K562 (cell line): ENCODE data around the gene SRC. TPM values are rescaled to one million over a fixed set of nuclear protein-coding genes. Genes with fewer than 3 reads are reported as not detected.

Experiments
- ATAC-seq: fragments of 200-7000 bp; cut with Tn5 transposase; 3 replicates; pipeline ENCODE4 v1.9.1; 2020; ENCODE audit warnings: moderate library complexity
- BruUV-seq: library from RNA; stranded (reverse); fragments of 400-500 nt; replicated peaks from 2 replicates; lab custom pipeline; 2021; lab: Mats Ljungman, UMichigan
- CTCF ChIA-PET: fragments of 300-600 bp; formaldehyde crosslinking; extraction: SDS; loops from one replicate; lab custom pipeline; 2021; ENCODE audit warnings: low intra/inter-chr PET ratio; lab: Yijun Ruan, JAX
- POLR2A ChIA-PET: fragments of 300-600, 350-650 bp; sonication (Branson Sonifier 250); formaldehyde crosslinking; extraction: SDS; loops from one replicate; lab custom pipeline; 2021; ENCODE audit warnings: antibody characterized with exemption, inconsistent platforms; lab: Yijun Ruan, JAX
- DNase-seq, 4 experiments: peaks; one replicate each; pipeline versions ENCODE4 v3.0.0 to v3.0.0-alpha.2; 2011 to 2018; ENCODE audit warnings: low spot score in 3 of 4, mixed read lengths in 3 of 4; ENCODE audit errors: extremely low read depth in 1 of 4
- FAIRE-seq: peaks from 2 replicates; lab custom pipeline; 2011; peaks lifted over from hg19 to GRCh38; lab: Jason Lieb, UNC
- H2AFZ ChIP-seq: 2 replicates; pipeline ENCODE4 v1.6.0; 2011; ENCODE audit warnings: low read depth, low read length, control low read depth, inconsistent platforms
- H3K27ac ChIP-seq: fragments of 200-600 bp; 3 replicates; pipeline ENCODE4 v1.8.0; 2011; ENCODE audit warnings: low read depth, mild to moderate bottlenecking, control low read depth, inconsistent platforms, low read length, moderate library complexity, mixed read lengths; ENCODE audit errors: extremely low read depth
- H3K27me3 ChIP-seq, 2 experiments: fragments of 300-600 bp in 1 of 2; 2 replicates in 1 of 2; 3 replicates in 1 of 2; pipeline versions ENCODE4 v1.6.0 to v1.8.0; 2011; ENCODE audit warnings: inconsistent platforms in 2 of 2, low read length in 2 of 2, mild to moderate bottlenecking in 1 of 2, mixed read lengths in 1 of 2, moderate library complexity in 1 of 2; ENCODE audit not compliant: control insufficient read depth in 2 of 2, insufficient read depth in 2 of 2
- H3K36me3 ChIP-seq: fragments of 300-600 bp; 3 replicates; pipeline ENCODE4 v1.8.0; 2011; ENCODE audit warnings: mild to moderate bottlenecking, low read length, inconsistent platforms; ENCODE audit not compliant: control insufficient read depth, insufficient read depth
- H3K4me1 ChIP-seq, 2 experiments: fragments of 200-600 bp in 1 of 2; replicated peaks in 1 of 2; 2 replicates in 1 of 2; 3 replicates in 1 of 2; pipeline versions ENCODE4 v1.5.1 to v1.8.0; 2011; ENCODE audit warnings: inconsistent platforms in 2 of 2, low read length in 2 of 2, mild to moderate bottlenecking in 1 of 2, mixed read lengths in 1 of 2, moderate library complexity in 1 of 2; ENCODE audit not compliant: control insufficient read depth in 2 of 2, insufficient read depth in 2 of 2
- H3K4me2 ChIP-seq: 2 replicates; pipeline ENCODE4 v1.6.1; 2011; ENCODE audit warnings: low read length, control low read depth, inconsistent platforms, mixed read lengths; ENCODE audit not compliant: insufficient read depth
- H3K4me3 ChIP-seq: fragments of 200-600 bp; sonication (generic), shearing (Covaris generic); 2 replicates; pipeline ENCODE4 v1.5.1; 2016; ENCODE audit warnings: control low read depth, inconsistent platforms
- H3K79me2 ChIP-seq: fragments of 200-600 bp; 3 replicates; pipeline ENCODE4 v1.8.0; 2011; ENCODE audit warnings: low read length, inconsistent platforms; ENCODE audit not compliant: control insufficient read depth, insufficient read depth
- H3K9ac ChIP-seq, 2 experiments: 2 replicates each; pipeline versions ENCODE4 v1.6.0 to v1.6.1; 2011; ENCODE audit warnings: low read depth in 2 of 2, low read length in 2 of 2, control low read depth in 1 of 2, inconsistent platforms in 1 of 2, mild to moderate bottlenecking in 1 of 2, mixed read lengths in 1 of 2; ENCODE audit not compliant: insufficient read depth in 1 of 2
- H3K9me1 ChIP-seq: one replicate; pipeline ENCODE4 v1.6.0; 2011; ENCODE audit warnings: inconsistent platforms, mild to moderate bottlenecking, low read length, moderate library complexity; ENCODE audit not compliant: control insufficient read depth, insufficient read depth
- H3K9me3 ChIP-seq: replicated peaks from 2 replicates; pipeline ENCODE4 v1.5.1; 2011; ENCODE audit warnings: low read depth, low read length, inconsistent platforms; ENCODE audit not compliant: control insufficient read depth, insufficient read depth
- H4K20me1 ChIP-seq: replicated peaks from 2 replicates; pipeline ENCODE4 v1.6.1; 2011; ENCODE audit warnings: low read length, inconsistent platforms, mixed read lengths; ENCODE audit not compliant: control insufficient read depth, insufficient read depth
- BRD4 ChIP-seq: fragments of 200-600 bp; sonication (generic); IDR thresholded peaks from 2 replicates; pipeline ENCODE4 v1.6.1; 2017; ENCODE audit warnings: inconsistent platforms
- ETV1 ChIP-seq: fragments of 450-650 bp; conservative IDR thresholded peaks from 2 replicates; pipeline ENCODE4 v1.6.1; 2016; ENCODE audit warnings: missing genetic modification characterization, control low read depth, low read depth, missing compliant biosample characterization
- FOXJ2 ChIP-seq: fragments of 200-800 bp; sonication (Bioruptor generic); IDR thresholded peaks from 2 replicates; pipeline ENCODE4 v1.6.1; 2016; ENCODE audit warnings: missing genetic modification characterization, missing compliant biosample characterization
- HDAC3 ChIP-seq: fragments of 450-650 bp; IDR thresholded peaks from 2 replicates; pipeline ENCODE4 v1.6.1; 2018; ENCODE audit warnings: borderline replicate concordance, mild to moderate bottlenecking, moderate library complexity; ENCODE audit not compliant: partially characterized antibody
- HDGF ChIP-seq: fragments of 450-650 bp; IDR thresholded peaks from 2 replicates; pipeline ENCODE4 v1.6.1; 2016
- MCM5 ChIP-seq: fragments of 450-650 bp; IDR thresholded peaks from 2 replicates; pipeline ENCODE4 v1.6.1; 2016; ENCODE audit warnings: low read depth
- MTA2 ChIP-seq: fragments of 450-650 bp; IDR thresholded peaks from 2 replicates; pipeline ENCODE4 v1.6.1; 2016; ENCODE audit warnings: low read depth
- POLR3G ChIP-seq: IDR thresholded peaks from 2 replicates; pipeline ENCODE4 v1.6.1; 2011; ENCODE audit not compliant: insufficient read length, insufficient replicate concordance; ENCODE audit errors: extremely low read depth
- RNF2 ChIP-seq: sonication (generic); IDR thresholded peaks from 2 replicates; pipeline ENCODE4 v1.6.1; 2016
- TFAP4 ChIP-seq: sonication (generic); formaldehyde crosslinking; IDR thresholded peaks from 2 replicates; pipeline ENCODE4 v1.8.0; 2022; ENCODE audit warnings: missing genetic modification reagents, mild to moderate bottlenecking, moderate library complexity, borderline replicate concordance
- USF2 ChIP-seq: sonication (generic); formaldehyde crosslinking; IDR thresholded peaks from 2 replicates; pipeline ENCODE4 v1.5.0; 2020; ENCODE audit warnings: missing genetic modification reagents
- ZBTB17 ChIP-seq: fragments of 450-650 bp; formaldehyde crosslinking; IDR thresholded peaks from 2 replicates; pipeline ENCODE4 v1.4.0; 2020; ENCODE audit warnings: mild to moderate bottlenecking
- ZC3H11A ChIP-seq: IDR thresholded peaks from 2 replicates; pipeline ENCODE4 v1.6.1; 2012; ENCODE audit warnings: low read depth, low read length, improper control_type of control experiment
- ZFP91 ChIP-seq: sonication (generic); formaldehyde crosslinking; IDR thresholded peaks from 2 replicates; pipeline ENCODE4 v1.8.0; 2022; ENCODE audit warnings: mild to moderate bottlenecking, missing genetic modification reagents
- ZNF140 ChIP-seq: fragments of 250-450 bp; sonication (Bioruptor Pico); IDR thresholded peaks from 2 replicates; pipeline ENCODE4 v1.8.0; 2021; ENCODE audit warnings: moderate library complexity, mild to moderate bottlenecking, inconsistent platforms
- ZNF239 ChIP-seq: fragments of 250-450 bp; sonication (Bioruptor Pico); IDR thresholded peaks from 2 replicates; pipeline ENCODE4 v1.4.0; 2020; ENCODE audit warnings: mild to moderate bottlenecking
- ZNF511 ChIP-seq: sonication (generic); formaldehyde crosslinking; IDR thresholded peaks from 2 replicates; pipeline ENCODE4 v1.8.0; 2022; ENCODE audit warnings: mild to moderate bottlenecking, missing genetic modification reagents
- WGBS: fragments of 100-300 bp; shearing (Covaris generic); methylation state at CpG from one replicate; pipeline ENCODE4 v1.1.6; 2016; ENCODE audit warnings: low coverage, mixed read lengths; ENCODE audit not compliant: insufficient coverage; ENCODE audit errors: missing lambda C conversion rate; 5-methylcytosine and 5-hydroxymethylcytosine counted together
- in situ Hi-C: fragments of 300-500 bp; cut with MboI; formaldehyde crosslinking; loops from 4 replicates; pipeline ENCODE4 v1.15.0; 2018; ENCODE audit warnings: inconsistent platforms, mixed read lengths
- intact Hi-C: fragments of 100-400 bp; cut with micrococcal nuclease; formaldehyde crosslinking; loops from 2 replicates; pipeline ENCODE4 v1.14.2; 2022
- polyA plus RNA-seq, 8 experiments: library from polyadenylated mRNA; depleted of rRNA in 4 of 8; stranded (reverse) in 5 of 8; unstranded in 3 of 8; fragments of >200 nt; fragmentation: Nextera tagmentation in 2 of 8; fragmentation: Illumina TruSeq in 1 of 8; extraction: Ambion mirVana in 2 of 8; extraction: Trizol in 1 of 8; gene quantifications; 2 replicates each; pipeline versions ENCODE4 v1.2.1 to v1.2.3, GENCODE V29; 2011 to 2014; ENCODE audit warnings: inconsistent platforms in 1 of 8, missing spikeins in 1 of 8
- total RNA-seq, 7 experiments: library from RNA; depleted of rRNA in 6 of 7; stranded (reverse); fragments of >200 nt in 6 of 7; fragmentation: Illumina TruSeq in 2 of 7; extraction: Trizol in 2 of 7; gene quantifications; 2 replicates each; pipeline versions ENCODE4 v1.2.1 to v1.2.3, GENCODE V29; 2011 to 2021; ENCODE audit warnings: low replicate concordance in 1 of 7

SRC gene
- total and polyA plus RNA-seq, 9 of the 15 experiments (the other 6 are each of a cell fraction or from before 2014, with no cell fraction given): 0.06 to 8.5 (median 3.1) TPM

- POLR2A ChIA-PET: interaction anchor here (1.5 kb wide), 1 partner anchor 18 kb away, joined by 3 read pairs; no protein-coding TSS in a partner anchor
- H3K4me3 ChIP-seq: no peak overlapping the region
- intact Hi-C loops: no loop called here
- FAIRE-seq (no peak), ATAC-seq (no peak), DNase-seq (no peak)
- no peaks in the 10 kb centered on the region for H3K27me3 ChIP-seq
- no peak overlapping the region for H2AFZ ChIP-seq
- 98% methylated on average over 6 of the region's 6 CpGs for WGBS
- BruUV-seq: no TSS peak
- H3K9me3 ChIP-seq: no peaks in the 10 kb centered on the region
- H3K9ac ChIP-seq: no peak overlapping the region
- H3K79me2 ChIP-seq: no peaks in the 10 kb centered on the region; the same call in 2 of the 3 replicates
- H3K4me2 ChIP-seq: no peak overlapping the region
- H4K20me1 ChIP-seq: peaks cover 3% of the 10 kb centered on the region; the same call in 1 of the 2 replicates
- peaks cover 64% of the 10 kb centered on the region; the same call in 2 of the 3 replicates for H3K36me3 ChIP-seq
- TF ChIP-seq USF2 (CRISPR knock-in tag) (no peak), ZC3H11A (no peak), ETV1 (tag) (no peak), ZNF511 (no peak), ZBTB17 (CRISPR knock-in tag) (no peak), TFAP4 (CRISPR knock-in tag) (no peak), MTA2 (no peak), FOXJ2 (no peak), ZNF239 (CRISPR knock-in tag) (no peak), MCM5 (no peak), ZNF140 (CRISPR knock-in tag) (no peak), ZFP91 (CRISPR knock-in tag) (no peak), HDGF (no peak), BRD4 (no peak), HDAC3 (no peak), POLR3G (no peak), RNF2 (no peak)
- in situ Hi-C loops: no loop called here
- no peaks in the 10 kb centered on the region for H3K9me1 ChIP-seq
- no peak overlapping the region for H3K27ac ChIP-seq
- H3K4me1 ChIP-seq: peaks cover 14 to 19% of the 10 kb centered on the region in 2 experiments
- CTCF ChIA-PET: no interaction called here
Observed at GRCh38 chr20:37309290-37309689, 36.6 kb upstream of the SRC start.
